Posterior vena cava (tissue), 2 donors: Measurements from ENCODE around the gene IFIT5. TPM values are rescaled to one million over a fixed set of nuclear protein-coding genes. Genes with fewer than 3 reads are reported as not detected.
"Not testable (repeated sequence)": the region's sequence is repeated elsewhere in the genome, so short reads cannot be mapped to it uniquely, and the experiment has no call there.

Source experiments
- DNase-seq: peaks from one replicate; pipeline ENCODE4 v3.0.0-alpha.2; 2020; ENCODE audit warnings: low spot score
- intact Hi-C, 2 donors: fragments of 100-400 bp; cut with DNase I; formaldehyde crosslinking; loops; one replicate each; pipeline versions ENCODE4 v1.14.1 to v1.14.2; 2022 to 2023
- long read RNA-seq, 2 donors: library from polyadenylated mRNA; unstranded; transcript quantifications; one replicate each; pipeline ENCODE4 v2.0.0, GENCODE V29; 2020 to 2021
- total RNA-seq, 2 donors: library from RNA; stranded (reverse); fragmentation: NEBNext Ultra II Directional; extraction: Animal tissue kit (Norgen Biotek cat#: 25700); gene quantifications; one replicate each; pipeline ENCODE4 v1.2.1, GENCODE V29; 2021
- donor health status: DM: yes; HTN: yes; CAD: no.
- donor health status: DM: yes; HTN: yes; CAD: no.

IFIT5 gene
- total RNA-seq = 10 to 100 TPM; 22.4 to 23.2 TPM
- long read RNA-seq, donor 1, full-length matches to known transcripts = 14 of 14 reads
- long read RNA-seq, donor 1, partial matches to known transcripts = 0 of 14 reads
- long read RNA-seq, donor 1, other reads (novel, unspliced or antisense) = 0 of 14 reads
- long read RNA-seq, donor 2, full-length matches to known transcripts = 31 of 33 reads
- long read RNA-seq, donor 2, partial matches to known transcripts = 0 of 33 reads
- long read RNA-seq, donor 2, other reads (novel, unspliced or antisense) = 2 of 33 reads

- intact Hi-C loops = no loop called here
- DNase-seq = peak; percentile 90
Measured at GRCh38 chr10:89414146-89414878, at the start of gene IFIT5. IFIT5 (plus strand) TSS chr10:89414568; CDS start chr10:89414799, 231 bp downstream.

GRCh38 chr10:89367529-89367928 lies 46.8 kb upstream of the IFIT5 start:
- intact Hi-C loops = no loop called here
- no peak for DNase-seq

- no peak for DNase-seq
- intact Hi-C loops = no loop called here
Measured at GRCh38 chr10:89368129-89368528, 46.2 kb upstream of the IFIT5 start.

GRCh38 chr10:89369156-89370105 lies 44.9 kb upstream of the IFIT5 start:
- DNase-seq = no peak
- intact Hi-C loops = loop anchor here in 1 of 2 donors (5.0 kb wide), 1 partner anchor 112 kb away; no protein-coding TSS in a partner anchor

- intact Hi-C loops = loop anchor here in 1 of 2 donors (5.0 kb wide), 1 partner anchor 114 kb away; no protein-coding TSS in a partner anchor
- no peak for DNase-seq
Measured at GRCh38 chr10:89371079-89371478, 43.3 kb upstream of the IFIT5 start.

- no peak for DNase-seq
- intact Hi-C loops = loop anchor here in 1 of 2 donors (5.0 kb wide), 1 partner anchor 115 kb away; no protein-coding TSS in a partner anchor
Measured at GRCh38 chr10:89371987-89372386, 42.4 kb upstream of the IFIT5 start.

- intact Hi-C loops = loop anchor here in 1 of 2 donors (5.0 kb wide), 1 partner anchor 117 kb away; no protein-coding TSS in a partner anchor
- DNase-seq = peak; percentile 86
Measured at GRCh38 chr10:89373916-89374711, 40.3 kb upstream of the IFIT5 start.

GRCh38 chr10:89374713-89375141 lies 39.6 kb upstream of the IFIT5 start:
- no peak for DNase-seq
- intact Hi-C loops = loop anchor here in 1 of 2 donors (5.0 kb wide), 1 partner anchor 117 kb away; no protein-coding TSS in a partner anchor

- intact Hi-C loops = no loop called here
- no peak for DNase-seq
Measured at GRCh38 chr10:89377705-89378637, 36.4 kb upstream of the IFIT5 start, which contains the start of gene IFIT1B. IFIT1B (plus strand) TSS chr10:89378056; CDS start chr10:89378136, 80 bp downstream.

GRCh38 chr10:89379103-89379502 lies 35.3 kb upstream of the IFIT5 start:
- DNase-seq = no peak
- intact Hi-C loops = no loop called here

- no peak for DNase-seq
- intact Hi-C loops = no loop called here
Measured at GRCh38 chr10:89382757-89383156, 31.6 kb upstream of the IFIT5 start.

GRCh38 chr10:89384474-89385340 lies 29.7 kb upstream of the IFIT5 start:
- DNase-seq = no peak
- intact Hi-C loops = no loop called here

GRCh38 chr10:89388806-89389205 lies 25.6 kb upstream of the IFIT5 start:
- intact Hi-C loops = no loop called here
- no peak for DNase-seq

- intact Hi-C loops = no loop called here
- no peak for DNase-seq
Measured at GRCh38 chr10:89389254-89389653, 25.1 kb upstream of the IFIT5 start.

- DNase-seq = no peak
- intact Hi-C loops = no loop called here
Measured at GRCh38 chr10:89390476-89391225, 23.7 kb upstream of the IFIT5 start.

GRCh38 chr10:89391226-89391576 lies 23.2 kb upstream of the IFIT5 start:
- intact Hi-C loops, DNase-seq: not testable (repeated sequence)
